ENCODE results near the gene ANKH.
A peak's percentile ranks its signal among the peaks of the same experiment; 100 is the strongest.

ANKH gene

GRCh38 chr5:14753947-14754346 is 117.6 kb downstream of the ANKH start:
- TF ChIP-seq, protein P1, sequence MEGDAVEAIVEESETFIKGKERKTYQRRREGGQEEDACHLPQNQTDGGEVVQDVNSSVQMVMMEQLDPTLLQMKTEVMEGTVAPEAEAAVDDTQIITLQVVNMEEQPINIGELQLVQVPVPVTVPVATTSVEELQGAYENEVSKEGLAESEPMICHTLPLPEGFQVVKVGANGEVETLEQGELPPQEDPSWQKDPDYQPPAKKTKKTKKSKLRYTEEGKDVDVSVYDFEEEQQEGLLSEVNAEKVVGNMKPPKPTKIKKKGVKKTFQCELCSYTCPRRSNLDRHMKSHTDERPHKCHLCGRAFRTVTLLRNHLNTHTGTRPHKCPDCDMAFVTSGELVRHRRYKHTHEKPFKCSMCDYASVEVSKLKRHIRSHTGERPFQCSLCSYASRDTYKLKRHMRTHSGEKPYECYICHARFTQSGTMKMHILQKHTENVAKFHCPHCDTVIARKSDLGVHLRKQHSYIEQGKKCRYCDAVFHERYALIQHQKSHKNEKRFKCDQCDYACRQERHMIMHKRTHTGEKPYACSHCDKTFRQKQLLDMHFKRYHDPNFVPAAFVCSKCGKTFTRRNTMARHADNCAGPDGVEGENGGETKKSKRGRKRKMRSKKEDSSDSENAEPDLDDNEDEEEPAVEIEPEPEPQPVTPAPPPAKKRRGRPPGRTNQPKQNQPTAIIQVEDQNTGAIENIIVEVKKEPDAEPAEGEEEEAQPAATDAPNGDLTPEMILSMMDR (IDR thresholded peaks at IDR 0.05; ENCODE audit: low read length, missing control alignments): no peak
- DNase-seq (ENCODE audit: low read depth): no peak
- no peak overlapping the region for H3K4me3 ChIP-seq (replicated peaks; ENCODE audit: low read depth, low read length)

- H3K4me3 ChIP-seq (replicated peaks; ENCODE audit: low read depth, low read length): no peak overlapping the region
- DNase-seq (ENCODE audit: low read depth): peak; percentile 11
- TF ChIP-seq, protein P1 (IDR thresholded peaks at IDR 0.05; ENCODE audit: low read length, missing control alignments): no peak
Observed at GRCh38 chr5:14753292-14753691, 118.3 kb downstream of the ANKH start.

- no peak for DNase-seq (ENCODE audit: low read depth)
- TF ChIP-seq, protein P1 (IDR thresholded peaks at IDR 0.05; ENCODE audit: low read length, missing control alignments): no peak
- no peak overlapping the region for H3K4me3 ChIP-seq (replicated peaks; ENCODE audit: low read depth, low read length)
Observed at GRCh38 chr5:14752497-14753071, 119.0 kb downstream of the ANKH start.

GRCh38 chr5:14750712-14751111 is 120.9 kb downstream of the ANKH start:
- TF ChIP-seq, protein P1 (IDR thresholded peaks at IDR 0.05; ENCODE audit: low read length, missing control alignments): no peak
- H3K4me3 ChIP-seq (replicated peaks; ENCODE audit: low read depth, low read length): no peak overlapping the region
- no peak for DNase-seq (ENCODE audit: low read depth)

DNA sequence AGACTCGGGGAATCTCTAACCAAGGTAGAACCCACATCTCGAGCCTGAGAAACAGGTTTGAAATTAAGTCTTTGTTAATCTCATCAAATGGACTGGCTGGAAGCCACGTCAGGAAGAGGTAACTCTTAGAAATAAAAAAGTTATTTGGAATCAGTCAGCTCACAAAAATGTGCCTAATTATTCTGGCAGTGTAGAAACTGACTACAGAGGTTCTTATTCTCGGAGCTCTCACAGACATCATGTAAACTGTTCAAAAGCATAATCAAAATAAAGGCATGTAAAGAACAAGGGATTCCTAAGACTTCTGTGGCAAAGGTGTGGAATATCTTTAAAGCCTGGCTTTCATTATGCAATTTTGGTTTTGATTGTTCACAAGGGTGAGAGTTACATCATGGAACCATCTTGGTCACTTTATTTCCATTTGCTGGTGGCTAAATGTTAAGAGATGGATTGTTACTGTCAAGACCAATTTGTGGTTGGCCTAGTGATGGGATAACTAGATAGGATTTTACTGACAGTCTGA is 121.9 kb downstream of the ANKH start:
- no peak overlapping the region for H3K4me3 ChIP-seq (replicated peaks; ENCODE audit: low read depth, low read length)
- TF ChIP-seq, protein P1 (IDR thresholded peaks at IDR 0.05; ENCODE audit: low read length, missing control alignments): no peak
- no peak for DNase-seq (ENCODE audit: low read depth)

GRCh38 chr5:14748180-14748900 is 123.2 kb downstream of the ANKH start:
- TF ChIP-seq, protein P1 (IDR thresholded peaks at IDR 0.05; ENCODE audit: low read length, missing control alignments): no peak

More at GRCh38 chr5:14748180-14748900, 123.2 kb downstream of the ANKH start:
- H3K4me3 ChIP-seq (replicated peaks; ENCODE audit: low read depth, low read length): no peak overlapping the region
- no peak for DNase-seq (ENCODE audit: low read depth)
